Spleen (tissue), 7 donors: ENCODE measurements around the gene ZSWIM8.
"Not testable (repeated sequence)": the region's sequence is repeated elsewhere in the genome, so short reads cannot be mapped to it uniquely, and the experiment has no call there.

Experiments
- CTCF ChIP-seq, 11 experiments: fragments of 200-600 bp in 7 of 11; fragments of 450-650 bp in 4 of 11; sonication (generic) in 4 of 11; IDR thresholded peaks in 8 of 11; conservative IDR thresholded peaks in 3 of 11; 1 replicate in 7 of 11; 2 replicates in 4 of 11; pipeline versions ENCODE4 v1.4.0 to v1.8.0; 2016 to 2021; ENCODE audit warnings: antibody characterized with exemption in 11 of 11, inconsistent platforms in 4 of 11, mild to moderate bottlenecking in 1 of 11
- POLR2AphosphoS5 ChIP-seq, 3 donors: sonication (generic); formaldehyde crosslinking; IDR thresholded peaks; one replicate each; pipeline ENCODE4 v1.5.1; 2017; ENCODE audit warnings: antibody characterized with exemption in 3 of 3
- donor health status: DM: no; HTN: no; CAD: no; lungs with moderate emphysema.
- donor health status: DM: no; HTN: no; CAD: no.
- donor health status: DM: no; HTN: no; CAD: no.

DNA sequence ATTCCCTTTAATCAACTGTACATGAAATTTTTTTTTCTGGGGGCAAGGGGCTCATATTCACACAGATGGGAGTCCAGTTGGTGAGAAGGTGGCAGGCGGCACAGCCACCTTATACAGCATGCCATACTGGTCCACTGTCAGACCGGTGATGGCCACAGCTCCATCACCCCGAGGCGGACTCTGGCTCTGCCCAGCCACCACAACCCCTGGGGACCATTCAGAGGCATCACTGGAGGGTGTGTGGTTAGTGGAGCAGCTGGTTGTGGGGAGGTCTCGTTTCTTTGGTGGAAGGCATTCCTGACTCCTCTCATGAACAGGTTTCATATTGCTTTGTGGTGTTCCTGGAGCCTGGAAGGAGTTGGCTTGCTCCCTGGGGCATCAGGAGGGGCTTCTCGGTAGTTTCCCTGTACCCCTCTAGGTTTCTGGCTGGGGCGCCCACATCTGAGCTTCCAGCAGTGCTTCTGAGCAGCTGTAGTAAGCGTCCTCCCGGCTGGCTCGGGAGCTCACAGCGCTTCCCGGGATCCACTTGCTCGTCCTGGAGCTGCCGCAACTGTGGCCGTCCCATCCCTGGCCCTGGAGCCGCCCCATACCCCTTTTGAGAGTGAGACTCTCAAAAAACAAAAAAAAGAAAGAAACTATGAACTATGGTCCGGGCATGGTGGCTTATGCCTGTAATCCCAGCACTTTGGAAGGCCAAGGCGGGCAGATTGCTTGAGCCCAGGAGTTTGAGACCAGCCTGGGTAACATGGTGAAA is 44.7 kb upstream of the ZSWIM8 start:
- TF ChIP-seq POLR2AphosphoS5 (IDR thresholded peaks at IDR 0.05); CTCF (IDR thresholded peaks at IDR 0.05 in 8 of 11, conservative IDR thresholded peaks at IDR 0.05 in 3 of 11): not testable (repeated sequence)
